ENCODE measurements around the gene SURF4. TPM values are rescaled to one million over a fixed set of nuclear protein-coding genes. Genes with fewer than 3 reads are reported as not detected.
A peak's percentile ranks its signal among the peaks of the same experiment; 100 is the strongest.

SURF4 gene
- total and polyA plus RNA-seq, 2 of the 13 experiments (the other 11 are each of a cell fraction or from before 2014, with no cell fraction given), result 220 to 265 TPM

DNA sequence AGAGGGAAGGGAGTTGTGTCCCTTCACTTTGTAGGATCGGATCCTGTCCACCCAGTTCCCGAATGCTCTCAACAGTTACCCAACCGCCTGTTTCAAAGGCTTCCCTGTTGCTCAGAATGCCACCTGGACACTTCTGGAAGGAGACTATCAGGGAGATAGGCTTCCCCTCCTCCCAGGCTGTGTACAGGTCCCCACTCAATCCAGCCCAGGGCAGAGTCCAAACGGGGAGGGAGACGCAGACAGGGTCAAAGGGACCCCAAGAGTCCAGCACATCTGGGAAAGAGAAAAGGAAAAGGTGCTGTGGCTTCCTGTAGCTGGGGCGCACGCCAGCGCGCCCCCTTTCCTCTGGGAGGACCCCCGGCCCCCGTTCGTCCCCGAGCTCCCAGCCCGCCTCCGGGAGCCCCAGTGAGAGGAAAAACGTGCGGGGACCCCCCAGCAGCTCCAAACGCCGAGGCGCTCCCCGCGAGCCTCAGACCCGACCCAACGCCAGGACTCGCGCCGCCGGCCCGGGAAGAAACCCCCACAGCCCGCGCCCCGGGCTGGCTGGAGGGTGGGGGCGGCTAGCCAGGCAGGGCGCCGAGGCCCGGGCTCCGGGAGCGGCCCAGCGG, 640 bp downstream of the SURF4 start (continued):
- no peak for TF ChIP-seq ZNF607 (CRISPR knock-in tag; IDR thresholded peaks at IDR 0.05; ENCODE audit: borderline replicate concordance)
- no peak; the same call in 1 of the 2 replicates for TF ChIP-seq REL (CRISPR knock-in tag; conservative IDR thresholded peaks at IDR 0.05)
- no peak for TF ChIP-seq ZNF432 (CRISPR knock-in tag; IDR thresholded peaks at IDR 0.05; ENCODE audit: borderline replicate concordance)
- no peak for TF ChIP-seq TEAD2 (CRISPR knock-in tag; IDR thresholded peaks at IDR 0.05)
- TF ChIP-seq ZNF12 (CRISPR knock-in tag; IDR thresholded peaks at IDR 0.05), result no peak
- TF ChIP-seq KLF13 (CRISPR knock-in tag; IDR thresholded peaks at IDR 0.05), result no peak
- no peak for TF ChIP-seq BRCA1 (CRISPR knock-in tag; IDR thresholded peaks at IDR 0.05)
- TF ChIP-seq, protein P1, sequence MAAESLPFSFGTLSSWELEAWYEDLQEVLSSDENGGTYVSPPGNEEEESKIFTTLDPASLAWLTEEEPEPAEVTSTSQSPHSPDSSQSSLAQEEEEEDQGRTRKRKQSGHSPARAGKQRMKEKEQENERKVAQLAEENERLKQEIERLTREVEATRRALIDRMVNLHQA (CRISPR knock-in tag; IDR thresholded peaks at IDR 0.05), result no peak
- no peak for TF ChIP-seq BRF2 (CRISPR knock-in tag; IDR thresholded peaks at IDR 0.05)
- TF ChIP-seq, protein P2, sequence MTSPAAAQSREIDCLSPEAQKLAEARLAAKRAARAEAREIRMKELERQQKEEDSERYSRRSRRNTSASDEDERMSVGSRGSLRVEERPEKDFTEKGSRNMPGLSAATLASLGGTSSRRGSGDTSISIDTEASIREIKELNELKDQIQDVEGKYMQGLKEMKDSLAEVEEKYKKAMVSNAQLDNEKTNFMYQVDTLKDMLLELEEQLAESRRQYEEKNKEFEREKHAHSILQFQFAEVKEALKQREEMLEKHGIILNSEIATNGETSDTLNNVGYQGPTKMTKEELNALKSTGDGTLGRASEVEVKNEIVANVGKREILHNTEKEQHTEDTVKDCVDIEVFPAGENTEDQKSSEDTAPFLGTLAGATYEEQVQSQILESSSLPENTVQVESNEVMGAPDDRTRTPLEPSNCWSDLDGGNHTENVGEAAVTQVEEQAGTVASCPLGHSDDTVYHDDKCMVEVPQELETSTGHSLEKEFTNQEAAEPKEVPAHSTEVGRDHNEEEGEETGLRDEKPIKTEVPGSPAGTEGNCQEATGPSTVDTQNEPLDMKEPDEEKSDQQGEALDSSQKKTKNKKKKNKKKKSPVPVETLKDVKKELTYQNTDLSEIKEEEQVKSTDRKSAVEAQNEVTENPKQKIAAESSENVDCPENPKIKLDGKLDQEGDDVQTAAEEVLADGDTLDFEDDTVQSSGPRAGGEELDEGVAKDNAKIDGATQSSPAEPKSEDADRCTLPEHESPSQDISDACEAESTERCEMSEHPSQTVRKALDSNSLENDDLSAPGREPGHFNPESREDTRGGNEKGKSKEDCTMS (CRISPR knock-in tag; conservative IDR thresholded peaks at IDR 0.05), result no peak
- TF ChIP-seq ZNF713 (CRISPR knock-in tag; IDR thresholded peaks at IDR 0.05), result no peak
- no peak for TF ChIP-seq ZNF691 (CRISPR knock-in tag; IDR thresholded peaks at IDR 0.05; ENCODE audit: borderline replicate concordance, low read depth)
- no peak for TF ChIP-seq ZFYVE20 (CRISPR knock-in tag; IDR thresholded peaks at IDR 0.05; ENCODE audit: borderline replicate concordance, low read depth)
- TF ChIP-seq ZFP62 (CRISPR knock-in tag; IDR thresholded peaks at IDR 0.05), result no peak
- TF ChIP-seq TRIM24 (CRISPR knock-in tag; IDR thresholded peaks at IDR 0.05), result no peak
- no peak for TF ChIP-seq ZNF414 (CRISPR knock-in tag; IDR thresholded peaks at IDR 0.05)
- no peak for TF ChIP-seq NAIF1 (CRISPR knock-in tag; IDR thresholded peaks at IDR 0.05; ENCODE audit: borderline replicate concordance)
- peak; percentile 24 for TF ChIP-seq PHF8 (CRISPR knock-in tag; IDR thresholded peaks at IDR 0.05)
- no peak for TF ChIP-seq SRSF1 (optimal IDR thresholded peaks at IDR 0.05; ENCODE audit: low read depth, low read length)
- peak; percentile 50; the same call in 1 of the 2 replicates for TF ChIP-seq HDAC1 (CRISPR knock-in tag; IDR thresholded peaks at IDR 0.05)
- TF ChIP-seq ZNF430 (CRISPR knock-in tag; IDR thresholded peaks at IDR 0.05), result no peak
- TF ChIP-seq ZNF644 (CRISPR knock-in tag; IDR thresholded peaks at IDR 0.05; ENCODE audit: low read depth), result no peak
